GM23338 (cell line): ENCODE data around the gene TTC39A. TPM values are rescaled to one million over a fixed set of nuclear protein-coding genes. Genes with fewer than 3 reads are reported as not detected.

Source experiments
- ATAC-seq: fragments of 200-7000 bp; cut with Tn5 transposase; 3 replicates; pipeline ENCODE4 v1.9.1; 2020
- DNase-seq: peaks from one replicate; pipeline ENCODE4 v3.0.0-alpha.2; 2015; ENCODE audit warnings: low spot score
- H2AFZ ChIP-seq: fragments of 200-600 bp; sonication (generic); 2 replicates; pipeline ENCODE4 v1.8.0; 2016; ENCODE audit warnings: antibody characterized with exemption, mild to moderate bottlenecking, moderate library complexity
- H3F3A ChIP-seq: fragments of 200-600 bp; sonication (generic); replicated peaks from 2 replicates; pipeline ENCODE4 v1.8.0; 2017; ENCODE audit warnings: antibody characterized with exemption, mixed run types, low read depth
- H3K27ac ChIP-seq: fragments of 200-600 bp; sonication (generic); 2 replicates; pipeline ENCODE4 v1.6.1; 2016; ENCODE audit warnings: low read depth
- H3K27me3 ChIP-seq: fragments of 200-600 bp; sonication (generic); 2 replicates; pipeline ENCODE4 v1.8.0; 2016; ENCODE audit warnings: mild to moderate bottlenecking, mixed run types, moderate library complexity; ENCODE audit not compliant: insufficient read depth
- H3K36me3 ChIP-seq: fragments of 200-600 bp; sonication (generic); 2 replicates; pipeline ENCODE4 v1.8.0; 2016; ENCODE audit warnings: mild to moderate bottlenecking; ENCODE audit not compliant: insufficient read depth
- H3K4me1 ChIP-seq: fragments of 200-600 bp; sonication (generic); 2 replicates; pipeline ENCODE4 v1.8.0; 2016; ENCODE audit warnings: mild to moderate bottlenecking, moderate library complexity; ENCODE audit not compliant: insufficient read depth
- H3K4me2 ChIP-seq: fragments of 200-600 bp; sonication (generic); 2 replicates; pipeline ENCODE4 v1.7.1; 2017; ENCODE audit warnings: mixed run types
- H3K4me3 ChIP-seq: fragments of 200-600 bp; sonication (generic); 2 replicates; pipeline ENCODE4 v1.6.1; 2016; ENCODE audit warnings: mixed run types
- H3K79me2 ChIP-seq: fragments of 200-600 bp; sonication (generic); replicated peaks from 2 replicates; pipeline ENCODE4 v1.8.0; 2017; ENCODE audit warnings: mild to moderate bottlenecking; ENCODE audit not compliant: insufficient read depth
- H3K9me2 ChIP-seq: fragments of 200-600 bp; sonication (generic); 2 replicates; pipeline ENCODE4 v1.8.0; 2017; ENCODE audit not compliant: insufficient read depth
- H4K20me1 ChIP-seq: fragments of 200-600 bp; sonication (generic); replicated peaks from 2 replicates; pipeline ENCODE4 v1.8.0; 2017; ENCODE audit warnings: mild to moderate bottlenecking; ENCODE audit not compliant: insufficient read depth
- H3K27ac Mint-ChIP-seq: 2 replicates; pipeline ENCODE4 v1.8.0; 2020; ENCODE audit warnings: inconsistent platforms, mild to moderate bottlenecking, moderate library complexity, mixed read lengths
- H3K27me3 Mint-ChIP-seq: 3 replicates; pipeline ENCODE4 v1.8.0; 2022; ENCODE audit warnings: low read depth, mild to moderate bottlenecking, moderate library complexity, mixed read lengths, inconsistent platforms; ENCODE audit not compliant: insufficient read depth, poor library complexity
- H3K36me3 Mint-ChIP-seq: 3 replicates; pipeline ENCODE4 v1.8.0; 2021; ENCODE audit warnings: low read depth, mild to moderate bottlenecking, inconsistent platforms, moderate library complexity, mixed read lengths
- H3K4me1 Mint-ChIP-seq: 3 replicates; pipeline ENCODE4 v1.8.0; 2020; ENCODE audit warnings: mild to moderate bottlenecking, inconsistent platforms, mixed read lengths
- H3K4me3 Mint-ChIP-seq: 3 replicates; pipeline ENCODE4 v1.8.0; 2021; ENCODE audit warnings: moderate library complexity, mild to moderate bottlenecking, inconsistent platforms, mixed read lengths
- H3K9me3 Mint-ChIP-seq: 3 replicates; pipeline ENCODE4 v1.8.0; 2020; ENCODE audit warnings: moderate library complexity, mild to moderate bottlenecking, inconsistent platforms, mixed read lengths
- NANOG ChIP-seq: IDR thresholded peaks from 2 replicates; pipeline ENCODE4 v1.6.1; 2016; ENCODE audit warnings: antibody characterized with exemption, borderline replicate concordance
- POLR2AphosphoS5 ChIP-seq: IDR thresholded peaks from 2 replicates; pipeline ENCODE4 v1.6.1; 2016; ENCODE audit warnings: antibody characterized with exemption, low read depth
- ZNF114 ChIP-seq: fragments of 250-450 bp; sonication (Bioruptor Pico); IDR thresholded peaks from 2 replicates; pipeline ENCODE4 v1.5.0; 2020; ENCODE audit warnings: mild to moderate bottlenecking, moderate library complexity
- polyA plus RNA-seq: library from polyadenylated mRNA; unstranded; fragments of >200 nt; fragmentation: Nextera tagmentation; extraction: Ambion mirVana; gene quantifications from 2 replicates; pipeline ENCODE4 v1.2.1, GENCODE V29; 2016
- total RNA-seq: library from RNA; depleted of rRNA; stranded (reverse); fragments of >200 nt; shearing (Covaris generic); gene quantifications from 2 replicates; pipeline ENCODE4 v1.2.3, GENCODE V29; 2014
- TF ChIP-seq, protein P1 (sequence below), 2 experiments: fragments of 200-600 bp in 1 of 2; sonication (generic) in 1 of 2; conservative IDR thresholded peaks; 2 replicates each; pipeline versions ENCODE4 v1.5.1 to v1.6.1; 2016 to 2017; ENCODE audit warnings: antibody characterized with exemption in 2 of 2, low read depth in 2 of 2, mild to moderate bottlenecking in 2 of 2, moderate library complexity in 1 of 2
- TF ChIP-seq, protein P2 (sequence below): fragments of 250-450 bp; sonication (Bioruptor Pico); IDR thresholded peaks from 2 replicates; pipeline ENCODE4 v1.5.0; 2020; ENCODE audit warnings: mild to moderate bottlenecking, moderate library complexity

TTC39A gene
- total and polyA plus RNA-seq, 2 experiments from 2014 or later = 2.3 to 7.1 TPM

DNA sequence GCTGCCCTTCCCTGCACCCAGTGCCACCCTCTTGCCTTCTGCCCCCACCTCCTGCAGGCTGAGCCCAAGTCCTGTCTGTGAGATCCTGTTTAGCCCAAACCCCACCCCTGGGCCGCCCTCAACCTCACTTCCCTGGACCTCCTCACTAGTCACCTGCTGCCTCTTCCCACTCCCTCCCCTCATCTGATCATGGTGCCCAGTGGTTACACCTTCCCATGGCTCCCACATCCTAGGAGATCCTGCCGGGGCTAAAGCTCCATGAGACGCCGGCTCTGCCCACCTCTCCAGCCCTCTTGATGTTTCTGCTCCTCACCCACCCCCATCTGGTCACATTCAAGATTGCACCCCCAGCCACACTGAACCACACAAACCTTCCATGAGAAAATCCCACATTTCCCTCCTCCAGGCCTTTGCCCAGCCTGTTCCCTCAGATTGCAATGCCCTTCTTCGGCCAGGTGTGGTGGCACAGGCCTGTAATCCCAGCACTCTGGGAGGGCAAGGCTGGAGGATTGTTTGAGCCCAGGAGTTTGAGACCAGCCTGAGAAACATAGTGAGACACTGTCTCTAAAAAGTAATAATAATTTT is 17.0 kb downstream of the TTC39A start:
- ATAC-seq (peak; percentile 85), DNase-seq (peak; percentile 81)
- H3F3A ChIP-seq = no peaks in the 10 kb centered on the region
- Mint-ChIP-seq H3K9me3 (no peaks in the 10 kb centered on the region; the same call in 2 of the 3 replicates), H3K4me3 (no peak overlapping the region), H3K4me1 (peaks cover 22% of the 10 kb centered on the region), H3K27ac (no peak overlapping the region), H3K27me3 (peaks cover 16% of the 10 kb centered on the region), H3K36me3 (no peaks in the 10 kb centered on the region)
- no peaks in the 10 kb centered on the region for H4K20me1 ChIP-seq
- no peak overlapping the region for H2AFZ ChIP-seq
- no peak overlapping the region for H3K27ac ChIP-seq
- H3K4me3 ChIP-seq = no peak overlapping the region
- H3K4me2 ChIP-seq = no peak overlapping the region
- no peak for TF ChIP-seq NANOG
- TF ChIP-seq, protein P1, sequence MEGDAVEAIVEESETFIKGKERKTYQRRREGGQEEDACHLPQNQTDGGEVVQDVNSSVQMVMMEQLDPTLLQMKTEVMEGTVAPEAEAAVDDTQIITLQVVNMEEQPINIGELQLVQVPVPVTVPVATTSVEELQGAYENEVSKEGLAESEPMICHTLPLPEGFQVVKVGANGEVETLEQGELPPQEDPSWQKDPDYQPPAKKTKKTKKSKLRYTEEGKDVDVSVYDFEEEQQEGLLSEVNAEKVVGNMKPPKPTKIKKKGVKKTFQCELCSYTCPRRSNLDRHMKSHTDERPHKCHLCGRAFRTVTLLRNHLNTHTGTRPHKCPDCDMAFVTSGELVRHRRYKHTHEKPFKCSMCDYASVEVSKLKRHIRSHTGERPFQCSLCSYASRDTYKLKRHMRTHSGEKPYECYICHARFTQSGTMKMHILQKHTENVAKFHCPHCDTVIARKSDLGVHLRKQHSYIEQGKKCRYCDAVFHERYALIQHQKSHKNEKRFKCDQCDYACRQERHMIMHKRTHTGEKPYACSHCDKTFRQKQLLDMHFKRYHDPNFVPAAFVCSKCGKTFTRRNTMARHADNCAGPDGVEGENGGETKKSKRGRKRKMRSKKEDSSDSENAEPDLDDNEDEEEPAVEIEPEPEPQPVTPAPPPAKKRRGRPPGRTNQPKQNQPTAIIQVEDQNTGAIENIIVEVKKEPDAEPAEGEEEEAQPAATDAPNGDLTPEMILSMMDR (conservative IDR thresholded peaks at IDR 0.05; ENCODE audit: low read depth in 2 of 2) = peak; percentile 45 to 47
- no peaks in the 10 kb centered on the region for H3K9me2 ChIP-seq
- H3K27me3 ChIP-seq = no peaks in the 10 kb centered on the region
- no peaks in the 10 kb centered on the region for H3K36me3 ChIP-seq
- H3K4me1 ChIP-seq = no peaks in the 10 kb centered on the region
- no peaks in the 10 kb centered on the region for H3K79me2 ChIP-seq

GRCh38 chr1:51312718-51313117 is 17.6 kb downstream of the TTC39A start:
- no peaks in the 10 kb centered on the region for H3K9me2 ChIP-seq
- H3K4me1 ChIP-seq = no peaks in the 10 kb centered on the region
- no peak overlapping the region for H2AFZ ChIP-seq
- H3K4me3 Mint-ChIP-seq = no peak overlapping the region
- TF ChIP-seq, protein P2, sequence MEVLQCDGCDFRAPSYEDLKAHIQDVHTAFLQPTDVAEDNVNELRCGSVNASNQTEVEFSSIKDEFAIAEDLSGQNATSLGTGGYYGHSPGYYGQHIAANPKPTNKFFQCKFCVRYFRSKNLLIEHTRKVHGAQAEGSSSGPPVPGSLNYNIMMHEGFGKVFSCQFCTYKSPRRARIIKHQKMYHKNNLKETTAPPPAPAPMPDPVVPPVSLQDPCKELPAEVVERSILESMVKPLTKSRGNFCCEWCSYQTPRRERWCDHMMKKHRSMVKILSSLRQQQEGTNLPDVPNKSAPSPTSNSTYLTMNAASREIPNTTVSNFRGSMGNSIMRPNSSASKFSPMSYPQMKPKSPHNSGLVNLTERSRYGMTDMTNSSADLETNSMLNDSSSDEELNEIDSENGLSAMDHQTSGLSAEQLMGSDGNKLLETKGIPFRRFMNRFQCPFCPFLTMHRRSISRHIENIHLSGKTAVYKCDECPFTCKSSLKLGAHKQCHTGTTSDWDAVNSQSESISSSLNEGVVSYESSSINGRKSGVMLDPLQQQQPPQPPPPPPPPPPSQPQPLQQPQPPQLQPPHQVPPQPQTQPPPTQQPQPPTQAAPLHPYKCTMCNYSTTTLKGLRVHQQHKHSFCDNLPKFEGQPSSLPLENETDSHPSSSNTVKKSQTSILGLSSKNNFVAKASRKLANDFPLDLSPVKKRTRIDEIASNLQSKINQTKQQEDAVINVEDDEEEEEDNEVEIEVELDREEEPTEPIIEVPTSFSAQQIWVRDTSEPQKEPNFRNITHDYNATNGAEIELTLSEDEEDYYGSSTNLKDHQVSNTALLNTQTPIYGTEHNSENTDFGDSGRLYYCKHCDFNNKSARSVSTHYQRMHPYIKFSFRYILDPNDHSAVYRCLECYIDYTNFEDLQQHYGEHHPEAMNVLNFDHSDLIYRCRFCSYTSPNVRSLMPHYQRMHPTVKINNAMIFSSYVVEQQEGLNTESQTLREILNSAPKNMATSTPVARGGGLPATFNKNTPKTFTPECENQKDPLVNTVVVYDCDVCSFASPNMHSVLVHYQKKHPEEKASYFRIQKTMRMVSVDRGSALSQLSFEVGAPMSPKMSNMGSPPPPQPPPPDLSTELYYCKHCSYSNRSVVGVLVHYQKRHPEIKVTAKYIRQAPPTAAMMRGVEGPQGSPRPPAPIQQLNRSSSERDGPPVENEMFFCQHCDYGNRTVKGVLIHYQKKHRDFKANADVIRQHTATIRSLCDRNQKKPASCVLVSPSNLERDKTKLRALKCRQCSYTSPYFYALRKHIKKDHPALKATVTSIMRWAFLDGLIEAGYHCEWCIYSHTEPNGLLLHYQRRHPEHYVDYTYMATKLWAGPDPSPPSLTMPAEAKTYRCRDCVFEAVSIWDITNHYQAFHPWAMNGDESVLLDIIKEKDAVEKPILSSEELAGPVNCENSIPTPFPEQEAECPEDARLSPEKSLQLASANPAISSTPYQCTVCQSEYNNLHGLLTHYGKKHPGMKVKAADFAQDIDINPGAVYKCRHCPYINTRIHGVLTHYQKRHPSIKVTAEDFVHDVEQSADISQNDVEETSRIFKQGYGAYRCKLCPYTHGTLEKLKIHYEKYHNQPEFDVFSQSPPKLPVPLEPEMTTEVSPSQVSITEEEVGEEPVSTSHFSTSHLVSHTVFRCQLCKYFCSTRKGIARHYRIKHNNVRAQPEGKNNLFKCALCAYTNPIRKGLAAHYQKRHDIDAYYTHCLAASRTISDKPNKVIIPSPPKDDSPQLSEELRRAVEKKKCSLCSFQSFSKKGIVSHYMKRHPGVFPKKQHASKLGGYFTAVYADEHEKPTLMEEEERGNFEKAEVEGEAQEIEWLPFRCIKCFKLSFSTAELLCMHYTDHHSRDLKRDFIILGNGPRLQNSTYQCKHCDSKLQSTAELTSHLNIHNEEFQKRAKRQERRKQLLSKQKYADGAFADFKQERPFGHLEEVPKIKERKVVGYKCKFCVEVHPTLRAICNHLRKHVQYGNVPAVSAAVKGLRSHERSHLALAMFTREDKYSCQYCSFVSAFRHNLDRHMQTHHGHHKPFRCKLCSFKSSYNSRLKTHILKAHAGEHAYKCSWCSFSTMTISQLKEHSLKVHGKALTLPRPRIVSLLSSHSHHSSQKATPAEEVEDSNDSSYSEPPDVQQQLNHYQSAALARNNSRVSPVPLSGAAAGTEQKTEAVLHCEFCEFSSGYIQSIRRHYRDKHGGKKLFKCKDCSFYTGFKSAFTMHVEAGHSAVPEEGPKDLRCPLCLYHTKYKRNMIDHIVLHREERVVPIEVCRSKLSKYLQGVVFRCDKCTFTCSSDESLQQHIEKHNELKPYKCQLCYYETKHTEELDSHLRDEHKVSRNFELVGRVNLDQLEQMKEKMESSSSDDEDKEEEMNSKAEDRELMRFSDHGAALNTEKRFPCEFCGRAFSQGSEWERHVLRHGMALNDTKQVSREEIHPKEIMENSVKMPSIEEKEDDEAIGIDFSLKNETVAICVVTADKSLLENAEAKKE (CRISPR knock-in tag) = no peak
- TF ChIP-seq NANOG = no peak
- TF ChIP-seq ZNF114 (CRISPR knock-in tag) = no peak
- TF ChIP-seq POLR2AphosphoS5 = no peak
- no peaks in the 10 kb centered on the region for H3K27me3 ChIP-seq
- H3K9me3 Mint-ChIP-seq = no peaks in the 10 kb centered on the region; the same call in 2 of the 3 replicates
- ATAC-seq = no peak
- H3K79me2 ChIP-seq = no peaks in the 10 kb centered on the region
- H3K4me2 ChIP-seq = no peak overlapping the region
- no peak overlapping the region for H3K27ac Mint-ChIP-seq
- no peak for DNase-seq
- H3K27ac ChIP-seq = no peak overlapping the region
- peaks cover 15% of the 10 kb centered on the region for H3K27me3 Mint-ChIP-seq
- no peaks in the 10 kb centered on the region for H3K36me3 Mint-ChIP-seq
- H3F3A ChIP-seq = no peaks in the 10 kb centered on the region
- no peak overlapping the region for H3K4me3 ChIP-seq
- H4K20me1 ChIP-seq = no peaks in the 10 kb centered on the region
- no peaks in the 10 kb centered on the region for H3K36me3 ChIP-seq
- H3K4me1 Mint-ChIP-seq = peaks cover 22% of the 10 kb centered on the region
